GM21526 (cell line): Measurements from ENCODE around the gene MAP2K4.

Experiments
- ATAC-seq: cut with Tn5 transposase; IDR thresholded peaks from one replicate; pipeline ENCODE4 v1.9.1; 2021; ENCODE audit warnings: moderate library complexity; ENCODE audit not compliant: unreplicated experiment, low FRiP score

MAP2K4 gene

GRCh38 chr17:12035673-12036072, 15.0 kb downstream of the MAP2K4 start:
- no peak for ATAC-seq

GRCh38 chr17:12037970-12038369, 17.3 kb downstream of the MAP2K4 start:
- no peak for ATAC-seq

GRCh38 chr17:12040478-12040877, 19.8 kb downstream of the MAP2K4 start:
- no peak for ATAC-seq

GRCh38 chr17:12041312-12041711, 20.6 kb downstream of the MAP2K4 start:
- no peak for ATAC-seq

- ATAC-seq, result no peak
These were observed 23.0 kb downstream of the MAP2K4 start for GRCh38 chr17:12043702-12044101.

GRCh38 chr17:12046786-12047185, 26.1 kb downstream of the MAP2K4 start:
- ATAC-seq, result no peak

GRCh38 chr17:12047681-12048376, 27.2 kb downstream of the MAP2K4 start:
- ATAC-seq, result no peak

- ATAC-seq, result no peak
These were observed 28.3 kb downstream of the MAP2K4 start for GRCh38 chr17:12048843-12049473.

- no peak for ATAC-seq
These were observed 30.1 kb downstream of the MAP2K4 start for GRCh38 chr17:12050646-12051225.

- ATAC-seq, result no peak
These were observed 32.9 kb downstream of the MAP2K4 start for GRCh38 chr17:12053552-12053951.

GRCh38 chr17:12055889-12056288, 35.2 kb downstream of the MAP2K4 start:
- ATAC-seq, result no peak

- no peak for ATAC-seq
These were observed 36.8 kb downstream of the MAP2K4 start for GRCh38 chr17:12057520-12057919.

- no peak for ATAC-seq
These were observed 37.9 kb downstream of the MAP2K4 start for GRCh38 chr17:12058535-12058934.

- ATAC-seq, result no peak
These were observed 41.6 kb downstream of the MAP2K4 start for GRCh38 chr17:12062249-12062648.

- ATAC-seq, result no peak
These were observed 43.7 kb downstream of the MAP2K4 start for GRCh38 chr17:12064395-12064794.

- ATAC-seq, result no peak
These were observed 46.8 kb downstream of the MAP2K4 start for GRCh38 chr17:12067485-12067884.

GRCh38 chr17:12068946-12069345, 48.3 kb downstream of the MAP2K4 start:
- ATAC-seq, result no peak

- no peak for ATAC-seq
These were observed 49.9 kb downstream of the MAP2K4 start for GRCh38 chr17:12070561-12070960.

- no peak for ATAC-seq
These were observed 53.7 kb downstream of the MAP2K4 start for GRCh38 chr17:12074346-12074745.

- no peak for ATAC-seq
These were observed 57.1 kb downstream of the MAP2K4 start for GRCh38 chr17:12077773-12078172.

GRCh38 chr17:12078791-12079190, 58.1 kb downstream of the MAP2K4 start:
- ATAC-seq, result no peak

- ATAC-seq, result no peak
These were observed 61.0 kb downstream of the MAP2K4 start for GRCh38 chr17:12081720-12082119.
